CD14-positive monocyte (primary cell): ENCODE data around the gene SYTL1. TPM values are rescaled to one million over a fixed set of nuclear protein-coding genes. Genes with fewer than 3 reads are reported as not detected.

Experiments
- DNase-seq, 3 donors: peaks; one replicate each; pipeline ENCODE4 v3.0.0-alpha.2; 2011 to 2022
- H2AFZ ChIP-seq: 2 replicates; pipeline ENCODE4 v1.6.0; 2012; ENCODE audit warnings: mild to moderate bottlenecking, low read depth, low read length, inconsistent platforms; ENCODE audit not compliant: insufficient read depth, poor library complexity, severe bottlenecking
- H3K27ac ChIP-seq, 2 donors: 1 replicate in 1 of 2; 2 replicates in 1 of 2; pipeline ENCODE4 v1.5.1; 2012 to 2013; ENCODE audit warnings: low read length in 2 of 2, control low read depth in 1 of 2, inconsistent platforms in 1 of 2, low read depth in 1 of 2, mild to moderate bottlenecking in 1 of 2
- H3K27me3 ChIP-seq, 2 donors: one replicate each; pipeline versions ENCODE4 v1.6.0 to v1.6.1; 2011 to 2013; ENCODE audit warnings: low read length in 2 of 2; ENCODE audit not compliant: control insufficient read depth in 2 of 2, insufficient read depth in 2 of 2
- H3K36me3 ChIP-seq, 2 donors: replicated peaks in 1 of 2; 1 replicate in 1 of 2; 2 replicates in 1 of 2; pipeline versions ENCODE4 v1.5.1 to v1.6.1; 2012 to 2013; ENCODE audit warnings: low read length in 2 of 2, control low read depth in 1 of 2, inconsistent platforms in 1 of 2, mild to moderate bottlenecking in 1 of 2; ENCODE audit not compliant: insufficient read depth in 2 of 2, control insufficient read depth in 1 of 2
- H3K4me1 ChIP-seq, 2 donors: 1 replicate in 1 of 2; 2 replicates in 1 of 2; pipeline versions ENCODE4 v1.5.1 to v1.6.1; 2012 to 2013; ENCODE audit warnings: low read length in 2 of 2, control low read depth in 1 of 2, inconsistent platforms in 1 of 2, mild to moderate bottlenecking in 1 of 2, moderate library complexity in 1 of 2; ENCODE audit not compliant: insufficient read depth in 2 of 2, control insufficient read depth in 1 of 2
- H3K4me2 ChIP-seq: replicated peaks from 2 replicates; pipeline ENCODE3; 2012; ENCODE audit warnings: low read length, moderate library complexity, mild to moderate bottlenecking; ENCODE audit not compliant: poor library complexity, severe bottlenecking; ENCODE audit errors: extremely low read depth
- H3K4me3 ChIP-seq, 3 experiments: fragments of 200-600 bp in 1 of 3; sonication (generic) in 1 of 3; replicated peaks in 1 of 3; 1 replicate in 2 of 3; 2 replicates in 1 of 3; pipeline ENCODE4 v1.5.1; 2011 to 2013; ENCODE audit warnings: low read length in 3 of 3, mild to moderate bottlenecking in 3 of 3, control low read depth in 2 of 3, low read depth in 2 of 3, inconsistent platforms in 1 of 3, moderate library complexity in 1 of 3
- H3K79me2 ChIP-seq: 2 replicates; pipeline ENCODE4 v1.6.0; 2012; ENCODE audit warnings: mild to moderate bottlenecking, control low read depth, inconsistent platforms, low read length, moderate library complexity; ENCODE audit not compliant: insufficient read depth
- H3K9ac ChIP-seq: 2 replicates; pipeline ENCODE4 v1.6.0; 2017; ENCODE audit warnings: low read length, mild to moderate bottlenecking; ENCODE audit not compliant: insufficient read depth, poor library complexity, severe bottlenecking
- H3K9me3 ChIP-seq, 2 donors: replicated peaks in 1 of 2; 1 replicate in 1 of 2; 2 replicates in 1 of 2; pipeline versions ENCODE4 v1.5.1 to v1.6.1; 2012 to 2013; ENCODE audit warnings: low read length in 2 of 2, control low read depth in 1 of 2; ENCODE audit not compliant: control insufficient read depth in 1 of 2, insufficient read depth in 1 of 2
- H4K20me1 ChIP-seq: 2 replicates; pipeline ENCODE4 v1.6.0; 2012; ENCODE audit warnings: mild to moderate bottlenecking, low read length, control low read depth, moderate library complexity; ENCODE audit not compliant: insufficient read depth
- H3K27ac Mint-ChIP-seq, 7 donors: one replicate each; pipeline ENCODE4 v1.8.0; 2020; ENCODE audit warnings: mild to moderate bottlenecking in 7 of 7, mixed read lengths in 7 of 7, moderate library complexity in 6 of 7, inconsistent platforms in 2 of 7
- H3K27me3 Mint-ChIP-seq, 3 donors: one replicate each; pipeline ENCODE4 v1.8.0; 2021 to 2022; ENCODE audit warnings: low read depth in 3 of 3, mild to moderate bottlenecking in 3 of 3, mixed read lengths in 3 of 3, moderate library complexity in 3 of 3, inconsistent platforms in 1 of 3
- H3K36me3 Mint-ChIP-seq, 2 donors: one replicate each; pipeline ENCODE4 v1.8.0; 2020; ENCODE audit warnings: mixed read lengths in 2 of 2, inconsistent platforms in 1 of 2, mild to moderate bottlenecking in 1 of 2
- H3K4me1 Mint-ChIP-seq: one replicate; pipeline ENCODE4 v1.8.0; 2020; ENCODE audit warnings: mild to moderate bottlenecking, mixed read lengths
- H3K4me3 Mint-ChIP-seq, 2 donors: one replicate each; pipeline ENCODE4 v1.8.0; 2020; ENCODE audit warnings: mild to moderate bottlenecking in 2 of 2, mixed read lengths in 2 of 2, moderate library complexity in 1 of 2
- H3K9me3 Mint-ChIP-seq, 7 donors: one replicate each; pipeline ENCODE4 v1.8.0; 2020 to 2022; ENCODE audit warnings: mixed read lengths in 7 of 7, mild to moderate bottlenecking in 6 of 7, moderate library complexity in 6 of 7, inconsistent platforms in 2 of 7
- WGBS: methylation state at CpG from one replicate; pipeline ENCODE4 v1.1.5; 2013; ENCODE audit warnings: missing lambda C conversion rate; ENCODE audit not compliant: insufficient coverage; 5-methylcytosine and 5-hydroxymethylcytosine counted together
- intact Hi-C, 2 donors: fragments of 100-400 bp; cut with micrococcal nuclease; formaldehyde crosslinking; loops; one replicate each; pipeline versions ENCODE4 v1.15.0 to v1.15.1; 2023
- polyA plus RNA-seq, 3 donors: library from polyadenylated mRNA; depleted of rRNA in 1 of 3; unstranded in 2 of 3; stranded (reverse) in 1 of 3; fragments of 300-500 nt in 2 of 3; fragments of >200 nt in 1 of 3; fragmentation: Illumina TruSeq in 2 of 3; gene quantifications; 1 replicate in 2 of 3; 2 replicates in 1 of 3; pipeline ENCODE4 v1.2.3, GENCODE V29; 2012 to 2021
- TF ChIP-seq, protein P1 (sequence below): fragments of 200-600 bp; IDR thresholded peaks from one replicate; pipeline ENCODE4 v1.8.0; 2022; ENCODE audit warnings: antibody characterized with exemption, mild to moderate bottlenecking

Gene SYTL1
- polyA plus RNA-seq, 3 donors: 26.9 to 95.8 (median 44.6) TPM

DNA sequence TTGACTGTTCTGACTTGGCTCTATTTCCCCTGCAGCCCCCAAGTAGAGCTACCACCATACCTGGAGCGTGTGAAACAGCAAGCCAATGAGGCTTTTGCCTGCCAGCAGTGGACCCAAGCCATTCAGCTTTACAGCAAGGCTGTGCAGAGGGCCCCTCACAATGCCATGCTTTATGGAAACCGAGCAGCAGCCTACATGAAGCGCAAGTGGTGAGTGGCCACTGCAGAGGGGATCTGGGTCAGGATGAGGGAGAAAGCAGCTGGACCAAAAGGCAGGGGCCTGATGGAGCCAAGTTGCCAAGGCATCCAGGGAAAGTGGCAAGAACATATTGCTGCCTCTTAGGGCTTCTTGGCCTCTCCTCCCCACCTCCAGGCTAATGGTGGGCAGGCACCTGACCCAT, 43.9 kb upstream of the SYTL1 start:
- Mint-ChIP-seq H3K27ac (no peak overlapping the region), H3K27me3 (no peaks in the 10 kb centered on the region), H3K9me3 (no peaks in the 10 kb centered on the region), H3K4me1 (peaks cover 23% of the 10 kb centered on the region), H3K4me3 (no peak overlapping the region), H3K36me3 (peaks cover 74 to 88% of the 10 kb centered on the region in 2 donors)
- 100% methylated on average over 1 of the region's 3 CpGs for WGBS
- peaks cover 67 to 86% of the 10 kb centered on the region in 2 donors for H3K36me3 ChIP-seq
- peak overlapping the region in 1 of 2 donors; percentile 15 for H3K27ac ChIP-seq
- H3K4me2 ChIP-seq: no peak overlapping the region
- peaks cover 25 to 26% of the 10 kb centered on the region in 2 donors for H3K4me1 ChIP-seq
- DNase-seq: no peak
- H3K79me2 ChIP-seq: no peaks in the 10 kb centered on the region
- H3K27me3 ChIP-seq: no peaks in the 10 kb centered on the region
- TF ChIP-seq, protein P1, sequence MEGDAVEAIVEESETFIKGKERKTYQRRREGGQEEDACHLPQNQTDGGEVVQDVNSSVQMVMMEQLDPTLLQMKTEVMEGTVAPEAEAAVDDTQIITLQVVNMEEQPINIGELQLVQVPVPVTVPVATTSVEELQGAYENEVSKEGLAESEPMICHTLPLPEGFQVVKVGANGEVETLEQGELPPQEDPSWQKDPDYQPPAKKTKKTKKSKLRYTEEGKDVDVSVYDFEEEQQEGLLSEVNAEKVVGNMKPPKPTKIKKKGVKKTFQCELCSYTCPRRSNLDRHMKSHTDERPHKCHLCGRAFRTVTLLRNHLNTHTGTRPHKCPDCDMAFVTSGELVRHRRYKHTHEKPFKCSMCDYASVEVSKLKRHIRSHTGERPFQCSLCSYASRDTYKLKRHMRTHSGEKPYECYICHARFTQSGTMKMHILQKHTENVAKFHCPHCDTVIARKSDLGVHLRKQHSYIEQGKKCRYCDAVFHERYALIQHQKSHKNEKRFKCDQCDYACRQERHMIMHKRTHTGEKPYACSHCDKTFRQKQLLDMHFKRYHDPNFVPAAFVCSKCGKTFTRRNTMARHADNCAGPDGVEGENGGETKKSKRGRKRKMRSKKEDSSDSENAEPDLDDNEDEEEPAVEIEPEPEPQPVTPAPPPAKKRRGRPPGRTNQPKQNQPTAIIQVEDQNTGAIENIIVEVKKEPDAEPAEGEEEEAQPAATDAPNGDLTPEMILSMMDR: no peak
- intact Hi-C loops: loop anchor here in 1 of 2 donors (10.0 kb wide), 1 partner anchor 253 kb away; no protein-coding TSS in a partner anchor
- H3K4me3 ChIP-seq: no peak overlapping the region
- H4K20me1 ChIP-seq: peaks cover 34% of the 10 kb centered on the region
- H2AFZ ChIP-seq: no peak overlapping the region
- H3K9me3 ChIP-seq: no peaks in the 10 kb centered on the region
- no peak overlapping the region for H3K9ac ChIP-seq

DNA sequence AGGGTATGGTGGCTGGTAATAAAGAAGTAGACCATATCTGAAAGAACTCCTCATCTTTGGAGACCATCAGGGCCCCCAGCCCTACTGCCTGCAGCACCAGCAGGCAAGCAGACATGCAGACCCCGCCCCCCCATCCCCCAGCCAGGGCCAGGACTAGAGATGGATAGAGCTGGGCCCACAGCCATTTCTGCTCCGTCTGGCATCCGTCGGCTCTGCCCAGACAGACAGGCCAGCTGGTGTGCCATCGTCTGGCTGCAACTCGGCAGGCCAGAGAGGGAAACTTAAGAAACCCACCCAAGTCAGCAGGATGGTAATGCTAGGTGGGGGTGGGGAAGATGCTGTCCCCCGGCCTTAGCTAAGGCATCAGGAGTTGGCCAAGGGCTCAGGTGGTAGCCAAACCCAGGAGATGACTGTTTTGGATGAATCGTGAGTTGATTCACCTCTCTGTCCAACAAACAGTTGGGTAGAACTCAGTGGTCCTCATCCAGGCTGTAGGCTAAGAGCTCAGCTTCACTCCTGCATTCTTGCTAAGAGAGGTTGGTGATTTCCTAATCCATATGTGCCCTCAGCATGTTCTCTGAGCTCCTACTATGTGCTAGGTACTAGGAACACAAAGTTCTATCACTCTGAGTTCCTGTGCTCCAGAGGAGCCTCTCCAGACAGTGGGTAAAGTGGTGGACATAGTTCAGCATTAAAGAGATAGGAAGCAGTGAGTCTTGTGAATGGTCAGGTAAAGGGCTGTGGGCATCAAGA, 43.0 kb upstream of the SYTL1 start:
- intact Hi-C loops: loop anchor here in 1 of 2 donors (10.0 kb wide), 1 partner anchor 254 kb away; no protein-coding TSS in a partner anchor
- H3K36me3 Mint-ChIP-seq: peaks cover 76 to 89% of the 10 kb centered on the region in 2 donors
- H3K36me3 ChIP-seq: peaks cover 68 to 90% of the 10 kb centered on the region in 2 donors
- peak overlapping the region in 6 of 7 donors; percentile 72 to 92 (median 89) for H3K27ac Mint-ChIP-seq
- peaks cover 23% of the 10 kb centered on the region for H3K4me1 Mint-ChIP-seq
- no peak overlapping the region for H3K4me3 ChIP-seq
- no peaks in the 10 kb centered on the region for H3K9me3 Mint-ChIP-seq
- no peaks in the 10 kb centered on the region for H3K27me3 Mint-ChIP-seq
- H3K27me3 ChIP-seq: no peaks in the 10 kb centered on the region
- H3K79me2 ChIP-seq: no peaks in the 10 kb centered on the region
- WGBS: 98% methylated on average over 7 of the region's 8 CpGs
- H3K9me3 ChIP-seq: no peaks in the 10 kb centered on the region
- peak overlapping the region; percentile 37 for H3K9ac ChIP-seq
- peaks cover 34% of the 10 kb centered on the region for H4K20me1 ChIP-seq
- TF ChIP-seq, protein P1: no peak
- peak overlapping the region; percentile 75 to 84 for H3K27ac ChIP-seq
- no peak overlapping the region for H2AFZ ChIP-seq
- H3K4me1 ChIP-seq: peaks cover 25 to 26% of the 10 kb centered on the region in 2 donors
- no peak overlapping the region for H3K4me3 Mint-ChIP-seq
- no peak for DNase-seq
- no peak overlapping the region for H3K4me2 ChIP-seq
